ENCODE measurements around the gene SCNN1A. TPM values are rescaled to one million over a fixed set of nuclear protein-coding genes. Genes with fewer than 3 reads are reported as not detected.
A peak's percentile ranks its signal among the peaks of the same experiment; 100 is the strongest.

Gene SCNN1A
- total and polyA plus RNA-seq, 2 of the 13 experiments (the other 11 are each of a cell fraction or from before 2014, with no cell fraction given), result 1.5 to 14.6 TPM

- Histone ChIP-seq H3K27me3 (ENCODE audit: control insufficient read depth in 1 of 2, insufficient read depth in 2 of 2, low read length in 2 of 2) (no peaks in the 10 kb centered on the region), H3K4me2 (ENCODE audit: low read depth, low read length) (no peak overlapping the region), H3K36me3 (replicated peaks in 1 of 2; ENCODE audit: control insufficient read depth in 1 of 2, insufficient read depth in 2 of 2, low read length in 2 of 2) (peaks cover 6 to 58% of the 10 kb centered on the region in 2 experiments; a peak in 4 of 5 replicates), H3K27ac (ENCODE audit: extremely low read length, insufficient read depth, low read length) (no peak overlapping the region), H3K9me3 (ENCODE audit: low read length) (no peaks in the 10 kb centered on the region), H3K4me1 (ENCODE audit: insufficient read depth, low read length) (peaks cover 23% of the 10 kb centered on the region), H4K20me1 (ENCODE audit: insufficient read depth, low read length) (no peaks in the 10 kb centered on the region), H2AFZ (ENCODE audit: low read length) (no peak overlapping the region), H3K79me2 (ENCODE audit: insufficient read depth, low read length) (no peaks in the 10 kb centered on the region), H3K9ac (ENCODE audit: insufficient read depth, low read depth, low read length) (no peak overlapping the region), H3K4me3 (replicated peaks in 1 of 3; ENCODE audit: insufficient read depth in 1 of 3, low read depth in 2 of 3, low read length in 3 of 3) (no peak overlapping the region)
- in situ Hi-C loops (cut with HindIII; ENCODE audit: extremely low pct_ligation_motif_present, low pct_unique_long_range_greater_than_20kb), result no loop called here
- BruUV-seq (replicated peaks), result no TSS peak
- 96% methylated on average over 17 of the region's 21 CpGs for WGBS (ENCODE audit: low lambda C conversion rate)
- FAIRE-seq (no peak), ATAC-seq (no peak), DNase-seq (ENCODE audit: low spot score) (no peak)
- no peak for TF ChIP-seq ZNF256 (CRISPR knock-in tag; conservative IDR thresholded peaks at IDR 0.05)
- no peak for TF ChIP-seq FUBP1 (CRISPR knock-in tag; IDR thresholded peaks at IDR 0.05; ENCODE audit: borderline replicate concordance)
- CTCF ChIA-PET (ENCODE audit: low intra/inter-chr PET ratio, low total read pairs), result no interaction called here
- intact Hi-C loops (cut with micrococcal nuclease; ENCODE audit: unreplicated experiment), result no loop called here
- POLR2A ChIA-PET, result interaction anchor here (0.6 to 1.3 kb wide), 3 partner anchors 19 to 24 kb away, joined by 3 to 4 read pairs (median 3); no protein-coding TSS in a partner anchor
Measured at GRCh38 chr12:6316921-6317692, 58.3 kb downstream of the SCNN1A start.

- H3K4me3 ChIP-seq (replicated peaks in 1 of 3; ENCODE audit: insufficient read depth in 1 of 3, low read depth in 2 of 3, low read length in 3 of 3), result no peak overlapping the region
- peaks cover 23% of the 10 kb centered on the region for H3K4me1 ChIP-seq (ENCODE audit: insufficient read depth, low read length)
- H3K4me2 ChIP-seq (ENCODE audit: low read depth, low read length), result no peak overlapping the region
- POLR2A ChIA-PET, result no interaction called here
- ATAC-seq (no peak), DNase-seq (ENCODE audit: low spot score) (no peak), FAIRE-seq (no peak)
- H3K27me3 ChIP-seq (ENCODE audit: control insufficient read depth in 1 of 2, insufficient read depth in 2 of 2, low read length in 2 of 2), result no peaks in the 10 kb centered on the region
- intact Hi-C loops (cut with micrococcal nuclease; ENCODE audit: unreplicated experiment), result no loop called here
- peaks cover 6 to 58% of the 10 kb centered on the region in 2 experiments; a peak in 4 of 5 replicates for H3K36me3 ChIP-seq (replicated peaks in 1 of 2; ENCODE audit: control insufficient read depth in 1 of 2, insufficient read depth in 2 of 2, low read length in 2 of 2)
- in situ Hi-C loops (cut with HindIII; ENCODE audit: extremely low pct_ligation_motif_present, low pct_unique_long_range_greater_than_20kb), result no loop called here
- BruUV-seq (replicated peaks), result no TSS peak
- H3K27ac ChIP-seq (ENCODE audit: extremely low read length, insufficient read depth, low read length), result no peak overlapping the region
- CTCF ChIA-PET (ENCODE audit: low intra/inter-chr PET ratio, low total read pairs), result no interaction called here
- TF ChIP-seq AGO2 (optimal IDR thresholded peaks at IDR 0.05; ENCODE audit: low read depth, low read length) (peak; percentile 36), ZFX (CRISPR knock-in tag; IDR thresholded peaks at IDR 0.05; ENCODE audit: low read depth) (no peak), RBFOX2 (IDR thresholded peaks at IDR 0.05; ENCODE audit: low read depth, low read length) (peak; percentile 29; the same call in 1 of the 2 replicates)
- H2AFZ ChIP-seq (ENCODE audit: low read length), result no peak overlapping the region
- no peaks in the 10 kb centered on the region for H3K9me3 ChIP-seq (ENCODE audit: low read length)
- no peaks in the 10 kb centered on the region for H4K20me1 ChIP-seq (ENCODE audit: insufficient read depth, low read length)
- H3K9ac ChIP-seq (ENCODE audit: insufficient read depth, low read depth, low read length), result no peak overlapping the region
- WGBS (ENCODE audit: low lambda C conversion rate), result 96% methylated on average over 7 of the region's 17 CpGs
- H3K79me2 ChIP-seq (ENCODE audit: insufficient read depth, low read length), result no peaks in the 10 kb centered on the region
Measured at GRCh38 chr12:6315704-6316597, 59.4 kb downstream of the SCNN1A start.

Measured in HepG2 (cell line).